HEK293T (cell line): ENCODE results near the gene MERTK.
"Not testable (repeated sequence)": the region's sequence is repeated elsewhere in the genome, so short reads cannot be mapped to it uniquely, and the experiment has no call there.

Experiments
- CTCF ChIA-PET: fragments of 350-600 bp; formaldehyde crosslinking; extraction: SDS; loops from one replicate; lab custom pipeline; 2021; ENCODE audit warnings: antibody characterized with exemption, inconsistent platforms; lab: Yijun Ruan, JAX
- POLR2A ChIA-PET: fragments of 350-600 bp; formaldehyde crosslinking; extraction: SDS; loops from one replicate; lab custom pipeline; 2020; ENCODE audit warnings: antibody characterized with exemption, inconsistent platforms; lab: Yijun Ruan, JAX
- DNase-seq: peaks from one replicate; pipeline ENCODE4 v3.0.0; 2012; ENCODE audit warnings: mixed read lengths; ENCODE audit errors: extremely low spot score
- ARNT ChIP-seq: fragments of 450-650 bp; IDR thresholded peaks from 2 replicates; pipeline ENCODE4 v1.6.1; 2017; ENCODE audit warnings: mild to moderate bottlenecking
- BHLHE40 ChIP-seq: fragments of 450-650 bp; IDR thresholded peaks from 2 replicates; pipeline ENCODE4 v1.6.1; 2016; ENCODE audit warnings: mild to moderate bottlenecking, moderate library complexity, borderline replicate concordance
- CTBP1 ChIP-seq: fragments of 450-650 bp; IDR thresholded peaks from 2 replicates; pipeline ENCODE4 v1.6.1; 2016; ENCODE audit warnings: borderline replicate concordance
- ELF4 ChIP-seq: fragments of 450-650 bp; IDR thresholded peaks from 2 replicates; pipeline ENCODE4 v1.6.1; 2017; ENCODE audit warnings: antibody characterized with exemption
- FOXA1 ChIP-seq: fragments of 450-650 bp; IDR thresholded peaks from 2 replicates; pipeline ENCODE4 v1.6.1; 2016; ENCODE audit warnings: mild to moderate bottlenecking
- FOXK2 ChIP-seq: fragments of 450-650 bp; IDR thresholded peaks from 2 replicates; pipeline ENCODE4 v1.6.1; 2016; ENCODE audit warnings: mild to moderate bottlenecking
- FOXM1 ChIP-seq: fragments of 450-650 bp; IDR thresholded peaks from 2 replicates; pipeline ENCODE4 v1.6.1; 2017; ENCODE audit warnings: mild to moderate bottlenecking, borderline replicate concordance
- HDGF ChIP-seq: fragments of 450-650 bp; IDR thresholded peaks from 2 replicates; pipeline ENCODE4 v1.6.1; 2017; ENCODE audit warnings: antibody characterized with exemption, borderline replicate concordance
- L3MBTL2 ChIP-seq: fragments of 450-650 bp; conservative IDR thresholded peaks from 2 replicates; pipeline ENCODE4 v1.6.1; 2016; ENCODE audit warnings: mild to moderate bottlenecking
- LEF1 ChIP-seq: fragments of 450-650 bp; IDR thresholded peaks from 2 replicates; pipeline ENCODE4 v1.6.1; 2017; ENCODE audit warnings: mild to moderate bottlenecking, borderline replicate concordance
- NFRKB ChIP-seq: fragments of 450-650 bp; IDR thresholded peaks from 2 replicates; pipeline ENCODE4 v1.6.1; 2016; ENCODE audit warnings: mild to moderate bottlenecking, moderate library complexity
- SP1 ChIP-seq: fragments of 450-650 bp; IDR thresholded peaks from 2 replicates; pipeline ENCODE4 v1.6.1; 2017
- SUZ12 ChIP-seq: fragments of 450-650 bp; IDR thresholded peaks from 2 replicates; pipeline ENCODE4 v1.6.1; 2016; ENCODE audit warnings: mild to moderate bottlenecking
- TARDBP ChIP-seq: fragments of 450-650 bp; IDR thresholded peaks from 2 replicates; pipeline ENCODE4 v1.6.1; 2016
- ZNF384 ChIP-seq: fragments of 450-650 bp; IDR thresholded peaks from 2 replicates; pipeline ENCODE4 v1.6.1; 2016
- TF ChIP-seq, protein P1 (sequence below): fragments of 450-650 bp; IDR thresholded peaks from 2 replicates; pipeline ENCODE4 v1.6.1; 2016

MERTK gene

DNA sequence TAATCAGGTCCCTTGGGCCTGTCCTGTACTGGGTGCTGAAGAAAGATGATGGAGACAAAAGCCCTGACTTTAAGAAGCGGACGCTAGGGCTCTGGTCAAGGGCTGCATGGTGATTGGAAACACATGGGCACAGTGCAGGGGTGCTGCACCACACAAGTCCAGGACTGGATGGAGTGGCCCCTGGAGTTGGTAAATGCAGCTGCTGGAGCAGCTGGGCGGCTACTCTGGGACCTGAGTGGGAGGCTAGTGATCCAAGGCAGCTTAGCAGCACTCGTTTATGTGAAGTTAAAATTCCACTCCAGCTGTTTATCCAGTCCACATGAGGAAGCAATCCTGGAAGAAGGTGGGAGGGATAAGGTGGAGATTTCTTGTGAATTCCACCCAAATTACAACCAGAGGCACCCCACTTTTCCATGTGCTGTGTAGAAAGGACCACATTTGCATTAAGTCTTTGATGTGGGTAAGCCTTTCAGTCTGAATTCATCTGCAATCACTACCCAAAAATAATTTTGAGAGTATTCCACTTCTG, 24.9 kb downstream of the MERTK start:
- no peak for DNase-seq
- TF ChIP-seq ARNT (no peak), FOXM1 (no peak), ZNF384 (no peak), BHLHE40 (no peak), CTBP1 (no peak), L3MBTL2 (no peak), SUZ12 (no peak), FOXK2 (no peak), ELF4 (no peak), SP1 (no peak), HDGF (no peak), FOXA1 (no peak)
- TF ChIP-seq, protein P1, sequence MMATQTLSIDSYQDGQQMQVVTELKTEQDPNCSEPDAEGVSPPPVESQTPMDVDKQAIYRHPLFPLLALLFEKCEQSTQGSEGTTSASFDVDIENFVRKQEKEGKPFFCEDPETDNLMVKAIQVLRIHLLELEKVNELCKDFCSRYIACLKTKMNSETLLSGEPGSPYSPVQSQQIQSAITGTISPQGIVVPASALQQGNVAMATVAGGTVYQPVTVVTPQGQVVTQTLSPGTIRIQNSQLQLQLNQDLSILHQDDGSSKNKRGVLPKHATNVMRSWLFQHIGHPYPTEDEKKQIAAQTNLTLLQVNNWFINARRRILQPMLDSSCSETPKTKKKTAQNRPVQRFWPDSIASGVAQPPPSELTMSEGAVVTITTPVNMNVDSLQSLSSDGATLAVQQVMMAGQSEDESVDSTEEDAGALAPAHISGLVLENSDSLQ: no peak
- ChIA-PET POLR2A (no interaction called here), CTCF (interaction anchor here (1.0 kb wide), 1 partner anchor 89 kb away, joined by 3 read pairs; no protein-coding TSS in a partner anchor)

DNA sequence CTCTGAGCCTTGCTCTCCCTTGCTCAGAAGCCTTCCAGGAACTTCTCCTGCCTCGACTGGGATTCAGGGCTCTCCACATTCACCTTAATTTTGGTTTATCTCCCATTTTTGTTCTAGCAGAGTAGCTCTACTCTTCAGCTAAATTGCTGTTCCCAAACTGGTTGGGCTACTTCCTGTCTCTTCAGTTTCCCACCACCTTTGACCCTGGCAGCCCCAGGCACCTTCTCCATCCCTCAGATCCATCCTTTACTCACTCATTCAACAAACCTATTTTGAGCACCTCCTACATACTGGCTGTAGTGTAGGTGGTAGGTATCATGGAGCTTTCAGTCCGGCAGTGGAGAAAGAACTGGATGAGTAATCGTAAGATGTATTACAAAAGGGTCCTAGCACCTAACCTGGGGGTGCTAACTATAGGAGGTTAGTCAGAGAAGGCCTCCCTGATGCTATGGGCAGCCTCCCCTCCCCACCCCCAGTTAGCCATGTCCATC, 26.3 kb downstream of the MERTK start:
- POLR2A ChIA-PET: no interaction called here
- CTCF ChIA-PET: interaction anchor here (0.6 to 1.1 kb wide), 2 partner anchors 31 to 169 kb away, joined by 3 to 5 read pairs; no protein-coding TSS in a partner anchor
- no peak for DNase-seq
- no peak for TF ChIP-seq ARNT
- TF ChIP-seq SUZ12: no peak

DNA sequence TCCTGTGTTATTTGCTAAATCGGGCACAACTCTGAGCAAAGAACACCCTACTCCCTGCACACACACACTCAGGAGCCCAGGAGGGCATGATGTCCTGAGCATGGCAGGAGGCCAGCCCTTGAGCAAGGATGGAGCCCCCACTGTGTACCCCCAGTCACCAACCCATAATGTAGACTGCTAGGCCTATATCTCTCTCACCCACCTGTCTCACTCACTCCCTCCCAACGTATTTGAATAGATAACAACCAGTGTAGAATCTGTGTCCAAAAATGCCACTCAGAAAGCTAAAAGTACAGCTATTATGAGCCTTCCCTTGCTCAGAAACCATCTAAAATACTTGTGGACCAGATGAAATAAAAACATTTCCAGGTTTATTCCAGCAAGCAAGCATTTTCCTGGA, 29.3 kb downstream of the MERTK start:
- CTCF ChIA-PET: interaction anchor here (0.5 to 1.9 kb wide), 2 partner anchors 9 to 24 kb away, joined by 4 to 5 read pairs; no protein-coding TSS in a partner anchor
- POLR2A ChIA-PET: no interaction called here
- no peak for DNase-seq
- TF ChIP-seq FOXK2 (no peak), LEF1 (no peak), L3MBTL2 (no peak), ARNT (no peak), FOXA1 (no peak), TARDBP (no peak), ZNF384 (no peak), ELF4 (no peak), SUZ12 (no peak), NFRKB (no peak), FOXM1 (no peak), SP1 (no peak)
- TF ChIP-seq, protein P1: no peak

DNA sequence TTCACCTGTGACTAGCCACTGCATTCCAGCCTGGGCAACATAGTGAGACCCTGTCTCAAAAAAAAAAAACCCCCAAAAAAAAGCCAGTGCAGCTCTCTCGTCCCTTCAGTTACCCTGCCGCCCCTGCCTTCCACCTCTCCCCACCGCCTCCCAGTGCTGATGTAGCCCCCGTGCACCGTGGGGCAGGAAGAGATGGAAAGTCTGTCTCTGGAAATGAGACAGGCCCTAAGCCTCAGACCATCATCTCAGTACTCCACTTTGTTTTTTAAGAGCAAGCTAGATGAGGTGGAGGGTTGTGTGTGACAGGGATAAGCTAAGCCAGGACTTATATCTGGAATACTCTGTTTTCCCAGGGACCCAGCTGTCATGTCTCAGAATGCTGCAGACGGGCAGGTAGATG, 32.0 kb downstream of the MERTK start:
- POLR2A ChIA-PET: no interaction called here
- TF ChIP-seq, protein P1: no peak
- TF ChIP-seq LEF1: no peak
- no peak for TF ChIP-seq ELF4
- no peak for TF ChIP-seq BHLHE40
- no peak for TF ChIP-seq FOXK2
- TF ChIP-seq NFRKB: no peak
- TF ChIP-seq ARNT: no peak
- TF ChIP-seq L3MBTL2: no peak
- no peak for TF ChIP-seq FOXA1
- no peak for DNase-seq
- CTCF ChIA-PET: no interaction called here

DNA sequence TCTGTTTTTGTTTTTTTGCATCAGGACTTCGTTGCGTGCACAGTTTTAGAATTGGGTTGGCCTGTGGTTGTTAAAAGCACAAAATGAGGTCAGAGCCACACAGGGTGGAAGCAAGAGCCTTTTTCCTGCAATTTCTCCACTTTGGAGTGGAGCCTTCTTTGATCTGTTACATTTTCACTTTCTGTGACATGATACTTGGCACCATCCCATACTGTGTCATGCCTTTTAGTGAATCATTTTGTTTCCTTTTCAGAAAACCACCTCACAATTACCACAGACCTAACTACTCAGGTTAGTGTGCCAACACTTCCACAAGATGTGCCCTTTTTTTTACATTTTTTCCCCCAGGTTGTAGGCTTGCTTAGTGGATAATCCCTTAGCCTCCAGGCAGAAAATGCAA, 32.5 kb downstream of the MERTK start:
- DNase-seq: no peak
- ChIA-PET POLR2A (no interaction called here), CTCF (no interaction called here)
- TF ChIP-seq, protein P1: no peak
- no peak for TF ChIP-seq CTBP1
- no peak for TF ChIP-seq LEF1
- no peak for TF ChIP-seq ZNF384
- no peak for TF ChIP-seq ARNT
- TF ChIP-seq TARDBP: no peak
- TF ChIP-seq BHLHE40: no peak
- no peak for TF ChIP-seq FOXK2

DNA sequence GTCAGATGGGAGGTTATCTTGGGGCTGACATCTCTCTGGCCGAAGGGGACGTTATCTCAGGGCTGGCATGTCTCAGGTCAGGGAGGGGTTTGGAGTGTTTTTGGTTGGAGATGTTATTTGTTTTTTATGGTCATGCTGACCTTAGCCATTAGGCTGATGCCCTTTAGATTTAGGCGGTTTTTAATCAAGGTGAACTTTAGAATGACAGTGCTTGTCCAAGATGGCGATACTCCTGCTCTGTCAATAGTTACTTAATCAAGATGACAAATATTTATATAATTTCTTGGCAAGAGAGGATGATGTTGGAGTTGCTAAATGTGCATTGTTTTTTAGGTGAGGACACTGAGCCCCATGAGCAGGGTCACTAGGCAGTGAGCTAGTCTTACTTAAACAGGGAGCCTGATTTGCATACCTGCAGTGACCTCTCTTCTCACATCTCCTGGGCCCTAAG, 34.5 kb downstream of the MERTK start:
- no peak for DNase-seq
- POLR2A ChIA-PET: no interaction called here
- no peak for TF ChIP-seq HDGF
- no peak for TF ChIP-seq LEF1
- TF ChIP-seq FOXM1: no peak
- no peak for TF ChIP-seq L3MBTL2
- TF ChIP-seq ELF4: no peak
- TF ChIP-seq FOXA1: no peak
- TF ChIP-seq SUZ12: no peak
- no peak for TF ChIP-seq CTBP1
- no peak for TF ChIP-seq TARDBP
- no peak for TF ChIP-seq FOXK2
- no peak for TF ChIP-seq NFRKB
- TF ChIP-seq ARNT: no peak
- no peak for TF ChIP-seq SP1
- no peak for TF ChIP-seq ZNF384
- no peak for TF ChIP-seq BHLHE40
- TF ChIP-seq, protein P1: no peak
- CTCF ChIA-PET: interaction anchor here (0.7 kb wide), 1 partner anchor 121 kb away, joined by 3 read pairs; no protein-coding TSS in a partner anchor

DNA sequence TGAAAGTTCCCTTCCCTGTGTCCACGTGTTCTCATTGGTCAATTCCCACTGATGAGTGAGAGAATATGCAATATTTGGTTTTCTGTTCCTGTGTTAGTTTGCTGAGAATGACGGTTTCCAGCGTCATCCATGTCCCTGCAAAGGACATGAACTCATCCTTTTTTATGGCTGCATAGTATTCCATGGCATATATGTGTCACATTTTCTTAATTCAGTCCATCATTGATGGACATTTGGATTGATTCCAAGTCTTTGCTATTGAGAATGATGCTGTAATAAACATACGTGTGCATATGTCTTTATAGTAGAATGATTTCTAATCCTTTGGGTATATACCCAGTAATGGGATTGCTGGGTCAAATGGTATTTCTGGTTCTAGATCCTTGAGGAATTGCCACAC, 35.5 kb downstream of the MERTK start:
- CTCF ChIA-PET, DNase-seq, POLR2A ChIA-PET: not testable (repeated sequence)
